RPMI8226 (cell line): ENCODE measurements around the gene UBE2R2.
"Not testable (repeated sequence)": the region's sequence is repeated elsewhere in the genome, so short reads cannot be mapped to it uniquely, and the experiment has no call there.

Source experiments
- DNase-seq: peaks from one replicate; pipeline ENCODE4 v3.0.0-alpha.2; 2015

Gene UBE2R2

DNA sequence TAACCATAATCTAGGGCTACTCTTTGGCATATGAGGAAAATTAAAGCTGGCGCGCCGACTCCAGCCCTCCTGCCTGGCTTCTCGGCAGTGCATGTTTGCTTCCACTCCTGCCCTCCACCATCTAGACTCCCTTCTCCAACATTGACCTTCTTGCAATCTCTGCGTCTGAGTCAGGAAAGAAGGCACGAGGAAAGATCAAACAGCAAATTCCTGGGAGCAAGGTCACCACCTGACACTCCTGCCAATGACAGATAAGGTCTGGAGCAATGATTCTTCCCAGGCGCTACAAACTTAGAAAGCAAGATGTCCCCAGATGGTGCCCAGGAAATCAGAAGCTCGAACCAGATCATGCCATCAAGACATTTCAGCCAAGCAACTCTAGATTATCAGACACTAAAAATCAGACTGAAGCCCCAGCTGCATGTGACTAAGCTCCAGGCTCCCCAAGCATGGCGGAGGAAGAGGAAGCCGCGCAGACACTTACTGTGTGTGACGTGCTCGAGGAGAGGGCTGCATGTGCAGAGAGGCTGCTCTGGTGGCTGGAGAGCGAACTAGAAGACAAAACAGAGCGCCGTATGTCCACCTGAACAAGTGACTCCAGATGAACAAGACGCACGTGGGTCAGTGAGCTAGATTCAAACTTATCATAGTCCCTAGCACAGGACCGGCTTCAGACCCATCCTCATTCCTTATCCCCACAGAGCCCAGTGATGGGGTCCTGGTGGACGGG lies 115.3 kb downstream of the UBE2R2 start:
- DNase-seq = no peak

- DNase-seq = no peak
These were observed 117.4 kb downstream of the UBE2R2 start for GRCh38 chr9:33934188-33934878.

- no peak for DNase-seq
These were observed 123.2 kb downstream of the UBE2R2 start for GRCh38 chr9:33939924-33940874.

DNA sequence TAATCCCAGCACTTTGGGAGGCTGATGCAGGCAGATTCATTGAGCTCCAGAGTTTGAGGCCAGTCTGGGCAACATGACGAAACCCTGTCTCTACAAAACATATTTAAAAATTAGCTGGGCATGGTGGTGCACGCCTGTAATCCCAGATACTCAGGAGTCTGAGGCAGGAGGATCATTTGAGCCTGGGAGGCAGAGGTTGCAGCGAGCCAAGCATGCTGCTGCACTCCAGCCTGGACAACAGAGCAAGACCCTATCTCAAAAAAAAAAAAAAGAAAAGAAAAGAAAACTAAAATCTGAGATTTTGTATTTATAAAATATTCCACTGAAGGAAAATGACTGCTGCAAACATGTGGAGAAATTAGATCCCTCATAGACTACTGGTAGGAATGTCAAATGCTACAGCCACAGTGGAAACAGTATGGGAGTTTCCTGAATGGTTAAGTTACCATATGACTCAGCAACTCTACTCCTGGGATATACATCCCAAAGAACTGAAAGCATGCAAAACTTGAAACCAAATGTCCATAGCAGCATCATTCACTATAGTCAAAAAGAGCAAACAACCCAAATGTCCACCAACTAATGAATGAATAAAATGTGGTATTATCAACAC lies 125.6 kb downstream of the UBE2R2 start:
- DNase-seq = no peak

DNA sequence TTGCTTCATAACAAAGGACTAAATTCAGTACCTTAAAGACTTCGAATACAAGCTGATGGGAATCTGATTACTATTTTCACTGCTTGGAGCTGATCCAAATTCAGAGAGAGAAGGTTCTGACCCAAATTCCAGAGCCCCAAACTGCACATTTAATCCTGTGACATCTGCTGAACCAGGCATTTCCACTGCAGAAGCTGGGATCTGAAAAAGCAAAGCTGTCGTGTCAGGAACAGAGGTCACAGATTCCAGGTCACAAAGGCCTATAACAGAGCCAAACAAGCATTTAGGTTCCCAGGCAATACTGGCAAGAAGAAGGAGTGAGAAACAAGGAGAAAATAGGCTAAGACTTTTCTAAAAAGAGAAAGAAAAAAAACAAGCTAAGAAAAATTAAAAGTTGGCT lies 126.4 kb downstream of the UBE2R2 start:
- DNase-seq = no peak

GRCh38 chr9:33946779-33947535 lies 130.0 kb downstream of the UBE2R2 start:
- no peak for DNase-seq

GRCh38 chr9:33950371-33950770 lies 133.4 kb downstream of the UBE2R2 start:
- DNase-seq = no peak

DNA sequence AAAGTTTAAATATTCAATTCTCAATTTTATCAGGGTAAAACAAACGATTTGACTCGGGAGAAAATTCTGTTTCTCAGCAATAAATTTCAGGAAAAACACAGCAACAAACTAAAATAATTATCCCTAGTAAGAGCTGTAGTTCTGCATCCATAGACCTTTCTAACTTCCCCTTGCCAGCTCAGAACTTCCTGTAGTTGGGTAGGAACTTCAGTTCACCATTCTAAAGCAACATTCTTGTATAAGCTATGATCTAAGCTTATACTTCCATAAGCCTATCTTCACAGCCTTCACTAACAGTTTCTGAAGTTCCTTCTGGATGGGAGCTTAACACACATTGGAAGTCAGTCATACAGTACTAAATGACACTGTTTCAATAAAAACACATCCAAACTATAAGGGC lies 135.1 kb downstream of the UBE2R2 start:
- no peak for DNase-seq

DNA sequence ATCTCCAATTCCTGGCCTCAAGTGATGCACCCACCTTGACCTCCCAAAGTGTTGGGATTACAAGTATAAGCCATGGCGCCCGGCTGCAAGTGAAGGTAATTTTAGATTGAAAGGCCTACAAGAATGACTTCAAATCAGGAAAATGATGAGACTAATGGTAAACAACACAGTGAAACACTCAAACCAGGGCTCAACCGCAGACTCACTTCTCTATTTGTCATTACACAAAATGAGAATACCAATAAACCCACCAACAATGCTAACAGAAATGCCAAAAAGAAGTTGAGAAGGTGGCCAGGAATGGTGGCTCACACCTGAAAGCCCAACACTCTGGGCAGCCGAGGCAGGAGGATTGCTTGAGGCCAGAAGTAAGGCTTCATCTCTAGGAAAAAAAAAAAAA lies 139.6 kb downstream of the UBE2R2 start:
- DNase-seq = no peak

DNA sequence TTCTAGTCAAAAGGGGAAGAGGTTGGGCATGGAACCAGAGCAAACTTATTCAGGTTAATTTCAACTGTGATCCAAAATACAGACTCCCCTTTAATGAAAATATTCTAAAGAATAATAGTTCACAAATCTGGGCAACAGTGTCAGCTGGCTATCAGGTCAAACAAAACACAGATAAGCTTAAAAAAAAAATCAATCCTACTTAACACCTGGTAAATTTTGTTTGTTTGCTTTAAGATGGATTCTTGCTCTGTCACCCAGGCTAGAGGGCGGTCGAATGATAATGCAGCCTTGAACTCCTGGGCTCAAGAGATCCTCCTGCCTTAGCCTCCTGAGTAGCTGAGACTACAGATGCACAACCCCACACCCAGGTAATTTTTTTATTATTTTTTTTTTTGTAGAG lies 142.8 kb downstream of the UBE2R2 start:
- DNase-seq = no peak

DNA sequence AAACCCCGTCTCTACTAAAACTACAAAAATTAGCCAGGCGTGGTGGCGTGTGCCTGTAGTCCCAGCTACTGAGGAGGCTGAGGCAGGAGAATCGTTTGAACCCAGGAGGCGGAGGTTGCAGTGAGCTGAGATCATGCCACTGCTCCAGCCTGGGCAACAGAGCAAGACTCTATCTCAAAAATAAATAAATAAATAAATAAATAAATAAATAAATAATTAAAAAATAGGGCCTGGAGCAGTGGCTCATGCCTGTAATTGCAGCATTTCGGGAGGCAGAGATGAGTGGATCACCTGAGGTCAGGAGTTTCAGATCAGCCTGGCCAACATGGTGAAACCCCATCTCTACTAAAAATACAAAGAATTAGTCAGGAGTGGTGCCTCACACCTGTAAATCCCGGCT lies 145.5 kb downstream of the UBE2R2 start:
- DNase-seq = not testable (repeated sequence)

GRCh38 chr9:33964086-33964768 lies 147.3 kb downstream of the UBE2R2 start:
- DNase-seq = no peak
